HG02588 (cell line): ENCODE data around the gene MEGF8.

Source experiments
- ATAC-seq: cut with Tn5 transposase; IDR thresholded peaks from one replicate; pipeline ENCODE4 v1.9.1; 2021; ENCODE audit warnings: mild to moderate bottlenecking, moderate library complexity; ENCODE audit not compliant: unreplicated experiment

The MEGF8 gene

DNA sequence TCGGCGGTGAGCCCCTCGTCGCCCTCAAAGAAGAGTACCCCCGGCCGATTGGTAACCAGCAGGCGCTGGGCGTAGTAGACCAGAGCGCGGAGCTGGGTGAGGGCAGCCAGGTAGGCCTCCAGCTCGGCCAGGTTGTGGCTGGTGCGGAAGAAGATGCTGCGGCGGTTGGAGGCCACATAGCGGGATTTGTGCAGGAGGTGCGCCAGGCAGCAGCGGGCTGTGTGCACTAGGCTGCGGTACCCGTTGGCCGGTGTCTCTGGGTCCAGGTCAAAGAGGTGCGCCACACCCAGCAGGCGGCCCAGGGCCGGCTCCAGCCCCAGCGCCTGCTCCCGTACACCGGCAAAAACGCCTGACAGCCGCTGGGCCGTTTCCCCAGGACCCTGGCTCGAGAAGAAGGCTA is 84.9 kb downstream of the MEGF8 start:
- ATAC-seq, result no peak

DNA sequence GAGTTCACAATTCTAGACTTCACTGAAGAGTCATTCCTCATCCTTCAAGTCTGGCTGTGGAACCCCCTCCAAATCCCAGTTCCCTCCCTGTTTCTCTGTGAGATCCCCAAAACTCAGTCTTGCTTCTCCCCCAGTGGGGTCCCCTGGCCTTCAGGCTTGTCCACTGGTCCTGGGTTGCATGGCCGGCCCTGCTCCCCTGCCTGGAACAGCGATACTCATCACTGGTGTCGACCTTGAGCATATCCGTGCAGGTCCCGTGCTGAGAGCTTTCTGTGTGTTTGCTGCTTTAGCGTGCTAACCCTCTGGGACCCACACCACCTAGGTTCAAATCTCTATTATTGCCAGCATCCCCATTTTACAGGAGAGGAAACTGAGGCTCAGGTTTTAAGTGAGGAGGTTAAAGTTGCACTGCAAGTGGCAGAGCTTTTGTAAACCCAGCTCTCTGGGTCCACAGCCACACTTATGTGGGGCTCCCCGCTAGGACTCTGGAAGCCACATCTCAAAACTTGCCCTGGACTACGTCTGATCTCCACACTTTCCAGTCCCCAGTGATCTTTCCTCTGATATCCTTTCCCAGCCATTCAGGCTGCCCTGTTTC is 86.2 kb downstream of the MEGF8 start:
- ATAC-seq, result no peak

- no peak for ATAC-seq
Observed at GRCh38 chr19:42412227-42412626, 86.8 kb downstream of the MEGF8 start.

- ATAC-seq, result no peak
Observed at GRCh38 chr19:42412661-42413076, 87.2 kb downstream of the MEGF8 start.

DNA sequence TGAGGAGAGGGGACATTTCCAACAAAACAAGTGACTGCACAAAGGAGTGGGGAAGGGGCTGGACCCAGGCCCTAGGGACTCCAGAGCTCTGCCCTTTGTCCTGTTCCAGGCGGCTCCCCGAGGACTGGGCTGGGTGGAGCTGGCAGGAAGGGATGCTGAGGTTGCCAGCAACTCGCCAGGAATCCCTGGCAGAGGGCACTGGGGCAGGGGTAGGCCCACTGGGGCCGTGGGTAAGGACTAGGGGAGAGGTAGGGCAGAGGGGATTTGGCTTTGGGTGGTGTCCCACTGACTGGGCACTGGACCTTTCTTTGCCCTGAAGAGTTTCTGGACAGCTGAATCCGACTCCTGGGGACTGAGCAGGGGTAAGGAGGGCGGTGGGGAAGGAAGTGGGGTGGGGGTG is 93.9 kb downstream of the MEGF8 start:
- no peak for ATAC-seq

DNA sequence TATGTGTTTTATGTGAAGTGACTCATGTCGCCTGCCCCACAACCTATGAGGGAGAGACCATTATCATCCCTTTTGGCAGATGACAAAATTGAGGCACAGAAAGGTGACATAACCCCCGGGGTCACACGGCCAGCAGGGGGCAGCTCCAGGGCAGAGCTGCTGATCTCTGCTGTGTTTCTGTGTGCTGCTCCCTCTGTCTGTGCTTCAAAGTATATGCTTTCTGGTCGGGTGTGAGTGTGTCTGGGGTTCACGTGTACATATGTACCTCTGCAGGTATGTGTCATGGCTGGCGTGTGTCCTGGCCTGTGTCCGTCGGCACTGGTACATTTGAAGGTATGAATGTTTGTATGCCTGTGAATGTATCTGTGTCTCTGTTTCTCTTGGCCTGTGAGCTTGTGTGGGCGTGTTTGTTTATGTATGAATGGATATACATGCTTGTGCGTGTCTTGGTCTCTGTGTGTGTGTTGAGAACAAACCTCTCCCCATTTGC is 94.7 kb downstream of the MEGF8 start:
- ATAC-seq, result no peak

GRCh38 chr19:42421101-42421500 is 95.7 kb downstream of the MEGF8 start:
- ATAC-seq, result no peak

DNA sequence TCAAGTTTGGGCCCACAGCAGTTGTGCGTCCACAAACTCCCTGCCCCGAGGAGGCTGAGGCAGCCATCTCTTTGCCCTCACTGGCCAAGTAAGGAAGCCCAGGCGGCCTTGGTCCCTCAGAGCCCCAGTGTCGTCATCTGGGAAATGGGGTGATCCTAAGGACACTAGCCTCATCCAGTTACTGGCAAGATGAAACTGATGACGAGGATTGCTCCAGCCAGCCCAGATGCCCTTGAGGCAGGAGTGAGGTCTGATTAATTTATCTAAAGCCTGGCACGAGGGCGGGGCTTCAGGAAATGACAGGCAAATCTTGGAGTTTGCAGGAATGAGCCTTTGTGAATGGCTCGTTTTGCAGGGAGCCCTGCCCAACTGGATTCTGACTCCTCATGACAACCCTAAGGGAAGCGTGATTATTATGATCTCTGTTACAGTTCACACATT is 96.2 kb downstream of the MEGF8 start:
- no peak for ATAC-seq

DNA sequence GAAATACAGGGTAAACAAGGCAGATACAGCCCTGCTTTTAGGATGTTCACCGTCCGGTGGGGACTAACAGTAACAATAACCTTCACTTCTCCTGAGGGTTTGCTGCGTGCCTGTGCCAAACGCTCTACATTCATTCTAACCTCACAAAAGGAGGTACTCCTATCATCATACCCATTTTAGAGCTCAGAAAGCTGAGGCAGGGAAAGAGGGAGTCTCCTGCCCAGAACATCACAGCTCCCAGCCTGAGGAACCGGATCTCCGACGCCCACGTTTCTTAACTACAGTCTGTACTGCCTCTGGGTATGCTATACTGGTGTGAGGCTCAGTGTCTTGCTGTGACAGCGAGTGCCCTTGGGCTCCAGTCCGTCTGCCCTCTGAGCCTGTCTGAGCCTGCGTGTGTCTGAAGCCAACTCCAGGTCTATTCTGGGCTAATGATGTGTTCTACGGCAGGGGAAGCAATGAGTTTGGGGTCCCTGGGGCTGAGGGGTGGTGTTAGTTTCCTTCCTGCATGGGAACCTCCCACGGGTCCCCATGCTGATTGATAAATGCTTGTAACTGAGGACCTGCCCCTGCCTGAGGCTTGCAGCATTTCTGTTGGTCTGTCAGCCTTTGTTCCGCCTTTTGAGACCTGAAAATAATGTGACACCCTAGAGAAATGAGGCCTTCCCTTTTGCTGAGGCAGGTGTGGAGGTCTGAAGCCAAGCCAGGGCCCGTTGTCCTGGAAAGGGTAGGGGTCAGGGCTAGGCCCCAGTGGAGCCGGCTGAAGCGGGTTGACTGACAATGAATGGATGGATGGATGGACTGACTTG is 96.9 kb downstream of the MEGF8 start:
- no peak for ATAC-seq

GRCh38 chr19:42422901-42423461 is 97.5 kb downstream of the MEGF8 start:
- peak; percentile 26 for ATAC-seq

DNA sequence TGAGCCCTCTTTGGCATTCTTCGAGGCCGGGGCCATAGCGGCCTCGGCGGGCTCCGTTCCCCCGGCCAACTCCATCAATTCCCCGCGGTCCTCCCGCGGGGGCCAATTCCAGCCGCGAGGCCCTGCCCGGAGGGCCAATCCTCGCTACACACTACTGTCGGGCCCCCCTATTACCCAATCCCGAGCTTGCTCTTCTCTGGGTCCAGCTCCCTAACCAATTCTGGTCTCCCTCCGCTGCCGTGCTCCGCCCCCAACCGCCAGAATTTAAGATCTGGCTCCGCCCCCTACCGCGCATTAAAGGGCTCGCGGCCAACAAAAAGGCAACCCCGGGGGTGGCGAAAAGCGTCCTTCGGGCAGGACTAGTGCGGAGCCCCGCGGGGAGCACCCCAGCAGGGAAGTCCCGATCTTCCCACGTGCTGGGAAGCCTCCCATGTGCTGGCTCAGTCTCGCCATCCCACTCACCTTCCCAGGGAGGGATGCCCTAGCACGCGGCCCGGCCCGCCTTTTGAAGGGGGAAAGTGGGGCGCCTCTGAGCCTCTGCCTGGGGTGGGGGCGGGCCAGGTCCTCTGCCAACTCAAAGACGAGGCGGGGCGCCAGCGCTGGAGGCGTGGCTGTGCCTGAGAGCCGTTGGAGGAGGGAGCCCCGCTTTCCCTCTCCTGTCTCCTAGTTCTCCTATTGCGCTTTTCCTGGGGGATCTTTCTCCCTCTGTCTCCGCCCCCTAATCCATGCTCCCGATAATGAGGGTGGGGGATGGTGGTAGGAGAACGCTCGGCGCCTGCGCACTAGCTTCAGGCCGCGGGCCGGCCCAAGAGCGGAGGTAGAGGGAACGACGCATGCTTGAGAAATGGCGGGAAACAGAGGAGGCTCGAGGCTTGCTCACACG is 98.3 kb downstream of the MEGF8 start:
- peak; percentile 88 for ATAC-seq

- ATAC-seq, result no peak
Observed at GRCh38 chr19:42424345-42424707, 98.9 kb downstream of the MEGF8 start.

DNA sequence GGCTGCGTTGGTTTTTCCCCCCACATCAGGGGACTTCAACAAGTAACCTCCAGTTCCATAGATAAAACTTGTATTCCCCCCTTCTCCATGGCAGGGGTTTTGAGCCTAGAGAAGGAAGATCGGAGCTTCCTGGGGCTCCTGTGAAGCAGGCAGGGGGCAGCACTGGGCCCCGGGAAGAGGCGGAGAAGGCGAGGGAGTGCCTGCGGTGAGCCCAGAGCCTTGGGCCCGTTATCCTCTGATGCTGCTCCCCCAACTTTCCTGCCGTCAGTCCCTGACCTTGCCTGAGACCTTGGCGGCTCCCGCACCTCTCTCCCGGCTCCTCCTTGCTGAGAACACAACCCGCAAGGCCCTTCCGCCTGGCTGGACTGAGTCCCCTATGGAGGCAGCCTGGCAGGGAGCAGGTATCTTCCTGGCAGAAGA is 99.3 kb downstream of the MEGF8 start:
- ATAC-seq, result no peak

GRCh38 chr19:42426643-42427042 is 101.2 kb downstream of the MEGF8 start:
- ATAC-seq, result no peak

GRCh38 chr19:42427313-42427712 is 101.9 kb downstream of the MEGF8 start, which contains the start of gene LIPE:
Gene LIPE (minus strand): TSS chr19:42427388. CDS start chr19:42427149, 239 bp downstream.
- no peak for ATAC-seq
